ENCODE data around the gene KPNA2. TPM values are rescaled to one million over a fixed set of nuclear protein-coding genes. Genes with fewer than 3 reads are reported as not detected.

KPNA2 gene
- total and polyA plus RNA-seq, 2 of the 13 experiments (the other 11 are each of a cell fraction or from before 2014, with no cell fraction given): 111 to 305 TPM

DNA sequence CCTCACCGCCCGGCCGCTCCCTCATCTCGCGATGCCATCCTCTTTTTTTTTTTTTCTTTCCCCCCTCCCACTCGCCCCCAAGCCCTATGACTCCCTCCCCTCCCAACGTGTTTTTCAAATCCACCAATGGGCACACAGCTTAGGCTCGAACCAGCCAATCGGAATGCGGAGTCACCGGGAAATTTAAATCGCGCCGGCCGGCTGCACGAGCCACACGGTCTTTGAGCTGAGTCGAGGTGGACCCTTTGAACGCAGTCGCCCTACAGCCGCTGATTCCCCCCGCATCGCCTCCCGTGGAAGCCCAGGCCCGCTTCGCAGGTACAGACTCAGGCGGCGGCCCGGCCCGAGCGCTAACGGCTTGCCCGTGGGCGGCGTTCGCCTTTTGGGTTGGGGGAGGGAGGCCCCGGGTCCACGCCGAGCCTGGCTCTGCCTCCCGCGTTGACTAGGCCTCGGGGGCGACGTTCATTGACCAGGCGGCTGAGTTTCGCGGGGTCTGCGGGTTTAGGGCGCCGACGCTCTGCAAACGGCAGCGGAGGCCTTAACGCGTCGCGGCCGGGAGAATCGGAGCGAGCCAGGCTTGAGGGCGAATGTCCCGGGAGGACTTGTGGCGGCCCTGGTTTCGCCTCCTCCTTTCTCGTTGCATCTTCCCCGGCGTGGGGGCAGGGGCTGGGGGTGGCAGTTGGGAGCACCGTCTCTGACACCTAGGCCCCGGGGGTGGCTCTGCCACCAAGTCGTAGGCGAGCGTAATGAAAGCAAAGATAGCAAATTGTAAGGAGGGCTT lies at the start of gene KPNA2 (continued):
- TF ChIP-seq, protein P1, sequence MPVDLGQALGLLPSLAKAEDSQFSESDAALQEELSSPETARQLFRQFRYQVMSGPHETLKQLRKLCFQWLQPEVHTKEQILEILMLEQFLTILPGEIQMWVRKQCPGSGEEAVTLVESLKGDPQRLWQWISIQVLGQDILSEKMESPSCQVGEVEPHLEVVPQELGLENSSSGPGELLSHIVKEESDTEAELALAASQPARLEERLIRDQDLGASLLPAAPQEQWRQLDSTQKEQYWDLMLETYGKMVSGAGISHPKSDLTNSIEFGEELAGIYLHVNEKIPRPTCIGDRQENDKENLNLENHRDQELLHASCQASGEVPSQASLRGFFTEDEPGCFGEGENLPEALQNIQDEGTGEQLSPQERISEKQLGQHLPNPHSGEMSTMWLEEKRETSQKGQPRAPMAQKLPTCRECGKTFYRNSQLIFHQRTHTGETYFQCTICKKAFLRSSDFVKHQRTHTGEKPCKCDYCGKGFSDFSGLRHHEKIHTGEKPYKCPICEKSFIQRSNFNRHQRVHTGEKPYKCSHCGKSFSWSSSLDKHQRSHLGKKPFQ (CRISPR knock-in tag; IDR thresholded peaks at IDR 0.05; ENCODE audit: insufficient replicate concordance): peak; percentile 65
- TF ChIP-seq, protein P2, sequence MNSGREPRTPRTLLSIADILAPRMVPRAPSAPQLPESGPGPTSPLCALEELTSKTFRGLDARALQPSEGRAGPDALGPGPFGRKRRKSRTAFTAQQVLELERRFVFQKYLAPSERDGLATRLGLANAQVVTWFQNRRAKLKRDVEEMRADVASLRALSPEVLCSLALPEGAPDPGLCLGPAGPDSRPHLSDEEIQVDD (CRISPR knock-in tag; IDR thresholded peaks at IDR 0.05; ENCODE audit: borderline replicate concordance): no peak; the same call in 1 of the 2 replicates
- TF ChIP-seq ZNF766 (CRISPR knock-in tag; IDR thresholded peaks at IDR 0.05; ENCODE audit: borderline replicate concordance): peak; percentile 88
- peak; percentile 40; the same call in 1 of the 2 replicates for TF ChIP-seq ETV5 (CRISPR knock-in tag; IDR thresholded peaks at IDR 0.05; ENCODE audit: borderline replicate concordance)
- no peak for TF ChIP-seq HNRNPUL1 (IDR thresholded peaks at IDR 0.05; ENCODE audit: low read depth, low read length)
- no peak for TF ChIP-seq ZNF180 (CRISPR knock-in tag; IDR thresholded peaks at IDR 0.05; ENCODE audit: borderline replicate concordance, low read depth)
- no peak; the same call in 1 of the 2 replicates for TF ChIP-seq ZFP37 (CRISPR knock-in tag; IDR thresholded peaks at IDR 0.05; ENCODE audit: borderline replicate concordance)
- TF ChIP-seq ZFX (CRISPR knock-in tag; IDR thresholded peaks at IDR 0.05; ENCODE audit: low read depth): peak; percentile 100
- TF ChIP-seq, protein P3, sequence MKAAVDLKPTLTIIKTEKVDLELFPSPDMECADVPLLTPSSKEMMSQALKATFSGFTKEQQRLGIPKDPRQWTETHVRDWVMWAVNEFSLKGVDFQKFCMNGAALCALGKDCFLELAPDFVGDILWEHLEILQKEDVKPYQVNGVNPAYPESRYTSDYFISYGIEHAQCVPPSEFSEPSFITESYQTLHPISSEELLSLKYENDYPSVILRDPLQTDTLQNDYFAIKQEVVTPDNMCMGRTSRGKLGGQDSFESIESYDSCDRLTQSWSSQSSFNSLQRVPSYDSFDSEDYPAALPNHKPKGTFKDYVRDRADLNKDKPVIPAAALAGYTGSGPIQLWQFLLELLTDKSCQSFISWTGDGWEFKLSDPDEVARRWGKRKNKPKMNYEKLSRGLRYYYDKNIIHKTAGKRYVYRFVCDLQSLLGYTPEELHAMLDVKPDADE (CRISPR knock-in tag; IDR thresholded peaks at IDR 0.05): peak; percentile 88; the same call in 1 of the 2 replicates
- TF ChIP-seq, protein P4, sequence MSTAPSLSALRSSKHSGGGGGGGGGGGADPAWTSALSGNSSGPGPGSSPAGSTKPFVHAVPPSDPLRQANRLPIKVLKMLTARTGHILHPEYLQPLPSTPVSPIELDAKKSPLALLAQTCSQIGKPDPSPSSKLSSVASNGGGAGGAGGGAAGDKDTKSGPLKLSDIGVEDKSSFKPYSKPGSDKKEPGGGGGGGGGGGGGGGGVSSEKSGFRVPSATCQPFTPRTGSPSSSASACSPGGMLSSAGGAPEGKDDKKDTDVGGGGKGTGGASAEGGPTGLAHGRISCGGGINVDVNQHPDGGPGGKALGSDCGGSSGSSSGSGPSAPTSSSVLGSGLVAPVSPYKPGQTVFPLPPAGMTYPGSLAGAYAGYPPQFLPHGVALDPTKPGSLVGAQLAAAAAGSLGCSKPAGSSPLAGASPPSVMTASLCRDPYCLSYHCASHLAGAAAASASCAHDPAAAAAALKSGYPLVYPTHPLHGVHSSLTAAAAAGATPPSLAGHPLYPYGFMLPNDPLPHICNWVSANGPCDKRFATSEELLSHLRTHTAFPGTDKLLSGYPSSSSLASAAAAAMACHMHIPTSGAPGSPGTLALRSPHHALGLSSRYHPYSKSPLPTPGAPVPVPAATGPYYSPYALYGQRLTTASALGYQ (CRISPR knock-in tag; IDR thresholded peaks at IDR 0.05): 0 out of 2 replicates have a peak, but pooled peaks have one; percentile 31
- TF ChIP-seq ZMYM2 (CRISPR knock-in tag; IDR thresholded peaks at IDR 0.05): no peak
- peak; percentile 93 for TF ChIP-seq POGZ (CRISPR knock-in tag; IDR thresholded peaks at IDR 0.05)
- TF ChIP-seq ZNF121 (CRISPR knock-in tag; IDR thresholded peaks at IDR 0.05): no peak
- TF ChIP-seq TOE1 (CRISPR knock-in tag; IDR thresholded peaks at IDR 0.05): peak; percentile 38; the same call in 1 of the 2 replicates
- TF ChIP-seq NPAS2 (CRISPR knock-in tag; IDR thresholded peaks at IDR 0.05; ENCODE audit: borderline replicate concordance): no peak
- TF ChIP-seq ZNF335 (CRISPR knock-in tag; IDR thresholded peaks at IDR 0.05): peak; percentile 55; the same call in 1 of the 2 replicates
- TF ChIP-seq ZNF674 (CRISPR knock-in tag; IDR thresholded peaks at IDR 0.05; ENCODE audit: low read depth): no peak
- peak; percentile 89; the same call in 1 of the 2 replicates for TF ChIP-seq ZNF564 (CRISPR knock-in tag; IDR thresholded peaks at IDR 0.05)
- TF ChIP-seq, protein P5, sequence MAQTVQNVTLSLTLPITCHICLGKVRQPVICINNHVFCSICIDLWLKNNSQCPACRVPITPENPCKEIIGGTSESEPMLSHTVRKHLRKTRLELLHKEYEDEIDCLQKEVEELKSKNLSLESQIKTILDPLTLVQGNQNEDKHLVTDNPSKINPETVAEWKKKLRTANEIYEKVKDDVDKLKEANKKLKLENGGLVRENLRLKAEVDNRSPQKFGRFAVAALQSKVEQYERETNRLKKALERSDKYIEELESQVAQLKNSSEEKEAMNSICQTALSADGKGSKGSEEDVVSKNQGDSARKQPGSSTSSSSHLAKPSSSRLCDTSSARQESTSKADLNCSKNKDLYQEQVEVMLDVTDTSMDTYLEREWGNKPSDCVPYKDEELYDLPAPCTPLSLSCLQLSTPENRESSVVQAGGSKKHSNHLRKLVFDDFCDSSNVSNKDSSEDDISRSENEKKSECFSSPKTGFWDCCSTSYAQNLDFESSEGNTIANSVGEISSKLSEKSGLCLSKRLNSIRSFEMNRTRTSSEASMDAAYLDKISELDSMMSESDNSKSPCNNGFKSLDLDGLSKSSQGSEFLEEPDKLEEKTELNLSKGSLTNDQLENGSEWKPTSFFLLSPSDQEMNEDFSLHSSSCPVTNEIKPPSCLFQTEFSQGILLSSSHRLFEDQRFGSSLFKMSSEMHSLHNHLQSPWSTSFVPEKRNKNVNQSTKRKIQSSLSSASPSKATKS (CRISPR knock-in tag; IDR thresholded peaks at IDR 0.05): peak; percentile 89; the same call in 1 of the 2 replicates

All from HepG2 (cell line).